GM11168 (cell line): ENCODE data around the gene RTN4IP1.
"Not testable (repeated sequence)": the region's sequence is repeated elsewhere in the genome, so short reads cannot be mapped to it uniquely, and the experiment has no call there.

ENCODE experiments used
- in situ Hi-C: fragments of 300-500 bp; cut with MboI; formaldehyde crosslinking; loops from one replicate; pipeline ENCODE4 v1.12.0; 2022; ENCODE audit warnings: low sequenced_read_pairs; ENCODE audit not compliant: unreplicated experiment

RTN4IP1 gene

GRCh38 chr6:106588937-106589336 is 40.4 kb downstream of the RTN4IP1 start:
- in situ Hi-C loops, result not testable (repeated sequence)

- in situ Hi-C loops, result no loop called here
These were observed 42.4 kb downstream of the RTN4IP1 start for GRCh38 chr6:106586815-106587415.

GRCh38 chr6:106581468-106581867 is 47.8 kb downstream of the RTN4IP1 start:
- in situ Hi-C loops, result no loop called here

GRCh38 chr6:106579281-106579680 is 50.0 kb downstream of the RTN4IP1 start:
- in situ Hi-C loops, result no loop called here

- in situ Hi-C loops, result no loop called here
These were observed 54.4 kb downstream of the RTN4IP1 start for GRCh38 chr6:106574741-106575458.

GRCh38 chr6:106572875-106573585 is 56.3 kb downstream of the RTN4IP1 start:
- in situ Hi-C loops, result no loop called here

GRCh38 chr6:106572436-106572835 is 56.9 kb downstream of the RTN4IP1 start:
- in situ Hi-C loops, result no loop called here

- in situ Hi-C loops, result loop anchor here (5.0 to 10.0 kb wide), 2 partner anchors 117 to 205 kb away; partner anchors contain the start of gene CRYBG1
These were observed 59.9 kb downstream of the RTN4IP1 start for GRCh38 chr6:106569428-106569827.

GRCh38 chr6:106568530-106568929 is 60.8 kb downstream of the RTN4IP1 start:
- in situ Hi-C loops, result loop anchor here (5.0 to 10.0 kb wide), 2 partner anchors 116 to 204 kb away; partner anchors contain the start of gene CRYBG1

- in situ Hi-C loops, result loop anchor here (10.0 kb wide), 1 partner anchor 200 kb away; the partner anchor contains the start of gene CRYBG1
These were observed 64.8 kb downstream of the RTN4IP1 start for GRCh38 chr6:106564476-106564875.

GRCh38 chr6:106563614-106564013 is 65.7 kb downstream of the RTN4IP1 start:
- in situ Hi-C loops, result loop anchor here (10.0 kb wide), 1 partner anchor 199 kb away; the partner anchor contains the start of gene CRYBG1

- in situ Hi-C loops, result loop anchor here (10.0 kb wide), 1 partner anchor 197 kb away; the partner anchor contains the start of gene CRYBG1
These were observed 67.5 kb downstream of the RTN4IP1 start for GRCh38 chr6:106561686-106562405.

GRCh38 chr6:106560996-106561685 is 68.2 kb downstream of the RTN4IP1 start:
- in situ Hi-C loops, result loop anchor here (10.0 kb wide), 1 partner anchor 196 kb away; the partner anchor contains the start of gene CRYBG1

- in situ Hi-C loops, result loop anchor here (10.0 kb wide), 1 partner anchor 195 kb away; the partner anchor contains the start of gene CRYBG1
These were observed 69.6 kb downstream of the RTN4IP1 start for GRCh38 chr6:106559659-106560058.

- in situ Hi-C loops, result no loop called here
These were observed 70.9 kb downstream of the RTN4IP1 start for GRCh38 chr6:106558364-106558763.

- in situ Hi-C loops, result no loop called here
These were observed 71.5 kb downstream of the RTN4IP1 start for GRCh38 chr6:106557837-106558236.

GRCh38 chr6:106556368-106556960 is 72.8 kb downstream of the RTN4IP1 start:
- in situ Hi-C loops, result no loop called here

GRCh38 chr6:106555767-106556166 is 73.5 kb downstream of the RTN4IP1 start:
- in situ Hi-C loops, result no loop called here

- in situ Hi-C loops, result no loop called here
These were observed 75.9 kb downstream of the RTN4IP1 start for GRCh38 chr6:106553440-106553839.
